Fibroblast of lung (primary cell): ENCODE data around the gene HIVEP1. TPM values are rescaled to one million over a fixed set of nuclear protein-coding genes. Genes with fewer than 3 reads are reported as not detected.

Source experiments
- DNase-seq, 2 donors: peaks; one replicate each; pipeline versions ENCODE4 v3.0.0 to v3.0.0-alpha.2; 2010; ENCODE audit warnings: low read depth in 2 of 2
- H2AFZ ChIP-seq: 2 replicates; pipeline ENCODE4 v1.5.1; 2012; ENCODE audit warnings: low read length, control low read depth, inconsistent platforms
- H3K27ac ChIP-seq: 2 replicates; pipeline ENCODE4 v1.5.1; 2011; ENCODE audit warnings: low read length, control low read depth; ENCODE audit not compliant: insufficient read depth
- H3K27me3 ChIP-seq: 2 replicates; pipeline ENCODE4 v1.5.1; 2011; ENCODE audit warnings: mild to moderate bottlenecking, low read length; ENCODE audit not compliant: control insufficient read depth, insufficient read depth
- H3K36me3 ChIP-seq: 2 replicates; pipeline ENCODE4 v1.5.1; 2011; ENCODE audit warnings: low read length; ENCODE audit not compliant: control insufficient read depth, insufficient read depth
- H3K4me1 ChIP-seq: 2 replicates; pipeline ENCODE4 v1.5.1; 2011; ENCODE audit warnings: low read length; ENCODE audit not compliant: control insufficient read depth, insufficient read depth; ENCODE audit errors: extremely low read depth
- H3K4me2 ChIP-seq: 2 replicates; pipeline ENCODE4 v1.5.1; 2011; ENCODE audit warnings: low read length, control low read depth; ENCODE audit not compliant: insufficient read depth; ENCODE audit errors: extremely low read depth
- H3K4me3 ChIP-seq, 4 experiments: fragments of 200-600 bp in 1 of 4; sonication (generic) in 1 of 4; replicated peaks in 1 of 4; 2 replicates each; pipeline ENCODE4 v1.5.1; 2011 to 2016; ENCODE audit warnings: low read length in 4 of 4, low read depth in 3 of 4, mild to moderate bottlenecking in 3 of 4, control low read depth in 2 of 4, inconsistent platforms in 1 of 4, mixed read lengths in 1 of 4; ENCODE audit not compliant: insufficient read depth in 1 of 4; ENCODE audit errors: control extremely low read depth in 1 of 4
- H3K79me2 ChIP-seq: 2 replicates; pipeline ENCODE4 v1.5.1; 2012; ENCODE audit warnings: mild to moderate bottlenecking, low read length, inconsistent platforms; ENCODE audit not compliant: control insufficient read depth, insufficient read depth
- H3K9ac ChIP-seq: 2 replicates; pipeline ENCODE4 v1.5.1; 2011; ENCODE audit warnings: mild to moderate bottlenecking, low read length, control low read depth; ENCODE audit not compliant: insufficient read depth
- H3K9me3 ChIP-seq: 2 replicates; pipeline ENCODE4 v1.5.1; 2012; ENCODE audit warnings: low read depth, low read length; ENCODE audit not compliant: control insufficient read depth, insufficient read depth
- H4K20me1 ChIP-seq: 2 replicates; pipeline ENCODE4 v1.5.1; 2011; ENCODE audit warnings: low read length; ENCODE audit not compliant: control insufficient read depth, insufficient read depth; ENCODE audit errors: extremely low read depth
- EZH2 ChIP-seq: IDR thresholded peaks from 2 replicates; pipeline ENCODE4 v1.5.1; 2012; ENCODE audit warnings: low read length, control low read depth, mild to moderate bottlenecking; ENCODE audit errors: missing control alignments
- polyA plus RNA-seq, 2 donors: library from polyadenylated mRNA; depleted of rRNA in 1 of 2; stranded (reverse) in 1 of 2; unstranded in 1 of 2; fragments of >200 nt; gene quantifications; 2 replicates each; pipeline ENCODE4 v1.2.1, GENCODE V29; 2011 to 2012; ENCODE audit warnings: missing spikeins in 1 of 2
- total RNA-seq: library from RNA; depleted of rRNA; stranded (reverse); fragments of >200 nt; gene quantifications from 2 replicates; pipeline ENCODE4 v1.2.1, GENCODE V29; 2014
- TF ChIP-seq, protein P1 (sequence below), 2 donors: IDR thresholded peaks in 1 of 2; conservative IDR thresholded peaks in 1 of 2; 1 replicate in 1 of 2; 2 replicates in 1 of 2; pipeline ENCODE4 v1.5.1; 2011 to 2012; ENCODE audit warnings: low read length in 2 of 2, control low read depth in 1 of 2, inconsistent platforms in 1 of 2, low read depth in 1 of 2, mild to moderate bottlenecking in 1 of 2

HIVEP1 gene
- total and polyA plus RNA-seq, 2 donors (not counting 1 experiment from before 2014, with no cell fraction given) = 9.9 to 14.6 TPM

GRCh38 chr6:12008366-12009179 is 3.5 kb upstream of the HIVEP1 start:
- Histone ChIP-seq H3K4me3 (peak overlapping the region; percentile 57 to 75 (median 72)), H4K20me1 (no peaks in the 10 kb centered on the region), H3K9me3 (no peaks in the 10 kb centered on the region), H2AFZ (peak overlapping the region; percentile 77), H3K4me2 (peak overlapping the region; percentile 87), H3K36me3 (no peaks in the 10 kb centered on the region), H3K9ac (peak overlapping the region; percentile 87), H3K27ac (peak overlapping the region; percentile 98), H3K4me1 (peaks cover 2% of the 10 kb centered on the region), H3K27me3 (no peaks in the 10 kb centered on the region), H3K79me2 (peaks cover 2% of the 10 kb centered on the region)
- TF ChIP-seq, protein P1, sequence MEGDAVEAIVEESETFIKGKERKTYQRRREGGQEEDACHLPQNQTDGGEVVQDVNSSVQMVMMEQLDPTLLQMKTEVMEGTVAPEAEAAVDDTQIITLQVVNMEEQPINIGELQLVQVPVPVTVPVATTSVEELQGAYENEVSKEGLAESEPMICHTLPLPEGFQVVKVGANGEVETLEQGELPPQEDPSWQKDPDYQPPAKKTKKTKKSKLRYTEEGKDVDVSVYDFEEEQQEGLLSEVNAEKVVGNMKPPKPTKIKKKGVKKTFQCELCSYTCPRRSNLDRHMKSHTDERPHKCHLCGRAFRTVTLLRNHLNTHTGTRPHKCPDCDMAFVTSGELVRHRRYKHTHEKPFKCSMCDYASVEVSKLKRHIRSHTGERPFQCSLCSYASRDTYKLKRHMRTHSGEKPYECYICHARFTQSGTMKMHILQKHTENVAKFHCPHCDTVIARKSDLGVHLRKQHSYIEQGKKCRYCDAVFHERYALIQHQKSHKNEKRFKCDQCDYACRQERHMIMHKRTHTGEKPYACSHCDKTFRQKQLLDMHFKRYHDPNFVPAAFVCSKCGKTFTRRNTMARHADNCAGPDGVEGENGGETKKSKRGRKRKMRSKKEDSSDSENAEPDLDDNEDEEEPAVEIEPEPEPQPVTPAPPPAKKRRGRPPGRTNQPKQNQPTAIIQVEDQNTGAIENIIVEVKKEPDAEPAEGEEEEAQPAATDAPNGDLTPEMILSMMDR (conservative IDR thresholded peaks at IDR 0.05 in 1 of 2, IDR thresholded peaks at IDR 0.05 in 1 of 2; ENCODE audit: low read depth in 1 of 2, low read length in 2 of 2) = no peak
- no peak for TF ChIP-seq EZH2
- DNase-seq = peak; percentile 56 to 60

DNA sequence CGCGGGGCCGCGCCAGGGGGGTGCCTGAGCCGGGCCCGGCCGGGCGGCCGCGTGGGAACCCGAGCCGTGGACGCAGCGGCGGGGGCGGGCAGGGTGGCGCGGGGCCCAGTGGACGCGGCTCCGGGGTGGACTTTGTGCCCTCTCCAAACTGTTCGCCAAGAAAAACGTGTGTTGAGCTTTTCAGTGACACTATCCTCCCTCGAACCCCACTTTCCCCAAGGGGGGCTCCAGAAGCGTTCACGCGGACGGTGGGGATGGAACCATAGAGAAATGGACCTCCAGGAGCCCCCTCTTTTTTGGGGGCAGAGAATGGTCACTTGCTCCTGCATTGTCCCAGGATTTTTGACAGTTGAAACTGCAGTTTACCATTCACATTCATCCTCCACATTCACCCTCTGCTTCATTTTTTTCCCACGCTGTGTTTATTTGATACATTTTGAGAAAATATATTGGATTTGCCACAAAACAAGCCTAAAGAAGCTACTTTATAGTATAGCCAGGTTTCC is 2.9 kb upstream of the HIVEP1 start:
- Histone ChIP-seq H3K4me2 (peak overlapping the region; percentile 98), H3K27me3 (no peaks in the 10 kb centered on the region), H3K4me1 (peaks cover 2% of the 10 kb centered on the region), H3K27ac (peak overlapping the region; percentile 98), H3K79me2 (peaks cover 2% of the 10 kb centered on the region), H3K9ac (peak overlapping the region; percentile 84), H3K9me3 (no peaks in the 10 kb centered on the region), H3K36me3 (no peaks in the 10 kb centered on the region), H3K4me3 (peak overlapping the region; percentile 65 to 75 (median 70)), H4K20me1 (no peaks in the 10 kb centered on the region), H2AFZ (peak overlapping the region; percentile 24)
- DNase-seq = no peak
- no peak for TF ChIP-seq EZH2
- TF ChIP-seq, protein P1 (conservative IDR thresholded peaks at IDR 0.05 in 1 of 2, IDR thresholded peaks at IDR 0.05 in 1 of 2; ENCODE audit: low read depth in 1 of 2, low read length in 2 of 2) = no peak

GRCh38 chr6:12009876-12010634 is 2.1 kb upstream of the HIVEP1 start:
- peak; percentile 54 to 66 for DNase-seq
- Histone ChIP-seq H3K36me3 (no peaks in the 10 kb centered on the region), H3K9ac (peak overlapping the region; percentile 87), H3K79me2 (peaks cover 5% of the 10 kb centered on the region), H2AFZ (peak overlapping the region; percentile 61), H3K4me2 (peak overlapping the region; percentile 98), H3K9me3 (no peaks in the 10 kb centered on the region), H4K20me1 (no peaks in the 10 kb centered on the region), H3K4me1 (peaks cover 2% of the 10 kb centered on the region), H3K27ac (peak overlapping the region; percentile 98), H3K4me3 (peak overlapping the region; percentile 42 to 75 (median 70)), H3K27me3 (no peaks in the 10 kb centered on the region)
- TF ChIP-seq EZH2 = no peak
- TF ChIP-seq, protein P1 (conservative IDR thresholded peaks at IDR 0.05 in 1 of 2, IDR thresholded peaks at IDR 0.05 in 1 of 2; ENCODE audit: low read depth in 1 of 2, low read length in 2 of 2) = no peak
